Neural crest cell (in vitro differentiated cells): Measurements from ENCODE around the gene LAPTM5. TPM values are rescaled to one million over a fixed set of nuclear protein-coding genes. Genes with fewer than 3 reads are reported as not detected.
A peak's percentile ranks its signal among the peaks of the same experiment; 100 is the strongest.

ENCODE experiments used
- DNase-seq: peaks from one replicate; pipeline ENCODE4 v3.0.0; 2021; ENCODE audit warnings: low read depth, mixed read lengths, low spot score
- H3K27ac Mint-ChIP-seq: one replicate; pipeline ENCODE4 v1.8.0; 2021; ENCODE audit warnings: mild to moderate bottlenecking, mixed read lengths; ENCODE audit not compliant: unreplicated experiment
- H3K27me3 Mint-ChIP-seq: 2 replicates; pipeline ENCODE4 v1.8.0; 2021; ENCODE audit warnings: low read depth, mild to moderate bottlenecking, mixed read lengths
- H3K36me3 Mint-ChIP-seq: 2 replicates; pipeline ENCODE4 v1.8.0; 2021; ENCODE audit warnings: low read depth, mild to moderate bottlenecking, mixed read lengths
- H3K4me1 Mint-ChIP-seq: 2 replicates; pipeline ENCODE4 v1.8.0; 2021; ENCODE audit warnings: mixed read lengths
- H3K4me3 Mint-ChIP-seq: one replicate; pipeline ENCODE4 v1.8.0; 2021; ENCODE audit warnings: mild to moderate bottlenecking, mixed read lengths
- H3K9me3 Mint-ChIP-seq: 2 replicates; pipeline ENCODE4 v1.8.0; 2021; ENCODE audit warnings: mixed read lengths
- total RNA-seq: library from RNA; stranded (reverse); gene quantifications from 2 replicates; pipeline ENCODE4 v1.2.1, GENCODE V29; 2021
- TF ChIP-seq, protein P1 (sequence below): fragments of 200-600 bp; sonication (generic); conservative IDR thresholded peaks from 2 replicates; pipeline ENCODE4 v1.5.0; 2021; ENCODE audit warnings: antibody characterized with exemption, mild to moderate bottlenecking

LAPTM5 gene
- total RNA-seq, 1 donor from 2014 or later: 1.5 TPM

DNA sequence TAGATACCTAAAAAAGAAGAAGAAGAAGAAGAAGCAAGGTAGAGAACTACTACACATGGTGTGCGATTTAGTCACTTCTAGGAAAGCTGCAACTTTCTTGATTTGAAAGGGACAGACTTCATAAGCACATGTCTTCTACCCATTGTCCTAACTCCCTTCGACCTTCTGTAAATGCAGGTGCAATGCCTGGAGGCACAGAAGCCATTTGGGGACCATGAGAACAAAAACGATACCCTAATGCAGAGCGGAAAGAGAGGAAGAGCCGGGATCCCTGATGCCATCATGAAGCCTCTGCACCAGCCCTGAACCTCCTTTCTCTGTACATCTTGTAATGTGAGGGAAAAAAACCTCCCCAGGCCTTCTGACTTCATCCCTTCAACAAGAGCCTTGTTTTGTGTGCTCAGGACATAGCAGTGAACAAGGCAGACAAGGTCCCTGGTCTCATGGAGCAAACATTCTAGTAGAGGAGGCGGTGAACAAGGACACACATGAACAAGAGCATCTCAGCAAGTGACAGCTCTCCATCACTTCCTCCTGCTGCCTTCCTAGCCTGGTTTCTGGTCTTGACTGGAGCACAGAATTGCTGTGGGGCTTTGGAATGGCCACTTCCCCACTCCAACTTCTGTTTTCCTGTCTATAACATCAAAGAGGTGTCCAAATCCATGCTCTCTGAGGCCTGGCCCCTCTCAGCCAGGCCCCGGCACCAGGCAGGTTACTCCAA lies 5.5 kb upstream of the LAPTM5 start:
- DNase-seq: no peak
- H3K27ac Mint-ChIP-seq: peak overlapping the region; percentile 45
- H3K36me3 Mint-ChIP-seq: no peaks in the 10 kb centered on the region
- peaks cover 53% of the 10 kb centered on the region for H3K4me1 Mint-ChIP-seq
- TF ChIP-seq, protein P1, sequence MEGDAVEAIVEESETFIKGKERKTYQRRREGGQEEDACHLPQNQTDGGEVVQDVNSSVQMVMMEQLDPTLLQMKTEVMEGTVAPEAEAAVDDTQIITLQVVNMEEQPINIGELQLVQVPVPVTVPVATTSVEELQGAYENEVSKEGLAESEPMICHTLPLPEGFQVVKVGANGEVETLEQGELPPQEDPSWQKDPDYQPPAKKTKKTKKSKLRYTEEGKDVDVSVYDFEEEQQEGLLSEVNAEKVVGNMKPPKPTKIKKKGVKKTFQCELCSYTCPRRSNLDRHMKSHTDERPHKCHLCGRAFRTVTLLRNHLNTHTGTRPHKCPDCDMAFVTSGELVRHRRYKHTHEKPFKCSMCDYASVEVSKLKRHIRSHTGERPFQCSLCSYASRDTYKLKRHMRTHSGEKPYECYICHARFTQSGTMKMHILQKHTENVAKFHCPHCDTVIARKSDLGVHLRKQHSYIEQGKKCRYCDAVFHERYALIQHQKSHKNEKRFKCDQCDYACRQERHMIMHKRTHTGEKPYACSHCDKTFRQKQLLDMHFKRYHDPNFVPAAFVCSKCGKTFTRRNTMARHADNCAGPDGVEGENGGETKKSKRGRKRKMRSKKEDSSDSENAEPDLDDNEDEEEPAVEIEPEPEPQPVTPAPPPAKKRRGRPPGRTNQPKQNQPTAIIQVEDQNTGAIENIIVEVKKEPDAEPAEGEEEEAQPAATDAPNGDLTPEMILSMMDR: no peak
- H3K27me3 Mint-ChIP-seq: no peaks in the 10 kb centered on the region
- no peak overlapping the region for H3K4me3 Mint-ChIP-seq
- no peaks in the 10 kb centered on the region for H3K9me3 Mint-ChIP-seq

DNA sequence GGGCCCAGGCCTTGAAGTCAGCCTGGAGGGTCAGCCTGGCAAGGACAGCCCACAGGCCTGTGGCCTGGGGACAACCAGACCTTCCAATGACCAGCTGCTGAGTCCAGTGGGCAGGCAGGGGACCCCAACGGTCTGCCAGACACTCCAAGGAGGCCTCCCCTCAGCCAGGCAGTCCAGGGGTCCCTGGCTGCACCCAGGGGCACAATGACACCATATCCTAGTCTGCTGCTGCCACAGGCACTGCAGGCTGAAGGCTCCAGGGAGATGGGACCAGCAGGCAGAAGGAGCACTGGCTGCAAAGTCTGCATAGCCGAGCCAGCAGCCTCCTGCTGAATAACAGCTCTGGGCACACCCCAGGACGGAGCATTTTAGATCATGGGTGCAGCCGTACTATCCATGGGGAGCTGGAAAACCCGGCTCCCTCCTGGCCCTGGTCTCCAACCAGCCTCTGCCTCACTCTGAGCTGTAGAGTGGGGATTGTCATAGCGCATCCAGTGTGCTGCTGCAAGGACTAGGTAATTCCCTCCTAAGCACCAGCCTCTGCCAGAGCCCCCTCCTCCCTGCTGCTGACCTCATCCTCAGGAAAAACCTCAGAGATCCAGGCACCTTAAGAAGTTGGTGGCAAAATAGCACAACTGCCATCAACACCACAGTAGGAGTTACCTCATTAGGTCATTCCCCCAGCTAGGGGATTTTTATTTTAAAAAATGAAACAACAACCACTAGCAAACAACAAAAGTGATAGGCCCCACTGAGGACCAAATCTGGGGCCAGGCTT lies 4.8 kb upstream of the LAPTM5 start:
- TF ChIP-seq, protein P1: no peak
- Mint-ChIP-seq H3K4me3 (no peak overlapping the region), H3K4me1 (peaks cover 57% of the 10 kb centered on the region), H3K9me3 (no peaks in the 10 kb centered on the region), H3K27ac (peak overlapping the region; percentile 35), H3K36me3 (no peaks in the 10 kb centered on the region), H3K27me3 (no peaks in the 10 kb centered on the region)
- no peak for DNase-seq

- DNase-seq: no peak
- H3K36me3 Mint-ChIP-seq: no peaks in the 10 kb centered on the region
- TF ChIP-seq, protein P1: no peak
- peaks cover 62% of the 10 kb centered on the region for H3K4me1 Mint-ChIP-seq
- H3K4me3 Mint-ChIP-seq: peak overlapping the region; percentile 11
- no peaks in the 10 kb centered on the region for H3K9me3 Mint-ChIP-seq
- no peaks in the 10 kb centered on the region for H3K27me3 Mint-ChIP-seq
- H3K27ac Mint-ChIP-seq: peak overlapping the region; percentile 35
Observed at GRCh38 chr1:30761381-30762151, 4.0 kb upstream of the LAPTM5 start.

DNA sequence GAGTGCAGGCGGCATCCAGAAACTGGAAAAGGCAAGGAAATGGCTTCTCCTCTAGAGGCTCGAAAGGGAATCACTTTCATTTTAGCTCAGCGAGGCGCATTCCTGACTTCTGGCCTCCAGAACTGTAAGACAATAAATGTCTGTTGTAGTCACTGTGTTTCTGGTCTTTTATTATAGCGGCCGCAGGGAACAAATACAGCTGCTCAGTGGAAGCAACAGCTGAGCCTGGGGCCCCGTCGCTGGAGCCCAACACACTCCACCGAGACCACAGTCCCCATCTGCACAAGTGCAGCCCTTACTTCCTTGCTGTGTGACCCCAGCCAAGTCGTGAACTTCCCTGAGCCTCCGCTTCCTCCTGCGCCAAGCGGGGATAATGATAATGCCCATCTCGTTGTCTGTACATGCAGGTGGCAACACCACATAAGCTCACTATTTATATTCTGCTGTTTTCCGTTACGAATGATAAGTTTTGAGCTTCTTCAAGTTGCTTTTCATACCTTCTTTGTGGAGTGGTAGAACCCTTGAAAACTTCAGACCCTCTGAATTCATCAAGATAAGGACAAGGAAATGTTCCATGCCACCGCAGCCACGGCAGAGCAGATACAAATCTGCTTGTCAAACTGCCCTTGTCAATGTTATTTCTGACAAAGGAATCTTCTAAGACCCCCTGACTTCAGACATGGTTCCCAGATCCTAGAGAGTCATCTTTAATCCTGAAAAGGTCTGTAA lies 3.2 kb upstream of the LAPTM5 start:
- Mint-ChIP-seq H3K27ac (peak overlapping the region; percentile 48), H3K4me1 (peaks cover 63% of the 10 kb centered on the region), H3K9me3 (no peaks in the 10 kb centered on the region), H3K27me3 (no peaks in the 10 kb centered on the region), H3K36me3 (no peaks in the 10 kb centered on the region), H3K4me3 (peak overlapping the region; percentile 44)
- TF ChIP-seq, protein P1: no peak
- DNase-seq: no peak

- peaks cover 71% of the 10 kb centered on the region for H3K4me1 Mint-ChIP-seq
- TF ChIP-seq, protein P1: no peak
- no peaks in the 10 kb centered on the region for H3K36me3 Mint-ChIP-seq
- no peaks in the 10 kb centered on the region for H3K9me3 Mint-ChIP-seq
- peak overlapping the region; percentile 48 for H3K27ac Mint-ChIP-seq
- H3K27me3 Mint-ChIP-seq: no peaks in the 10 kb centered on the region
- peak overlapping the region; percentile 44 for H3K4me3 Mint-ChIP-seq
- DNase-seq: no peak
Observed at GRCh38 chr1:30759718-30760281, 2.2 kb upstream of the LAPTM5 start.
